PC-3 (cell line): ENCODE measurements around the gene FGGY. TPM values are rescaled to one million over a fixed set of nuclear protein-coding genes. Genes with fewer than 3 reads are reported as not detected.

Source experiments
- ATAC-seq: fragments of 200-7000 bp; cut with Tn5 transposase; 2 replicates; pipeline ENCODE4 v1.9.1; 2020; ENCODE audit warnings: mild to moderate bottlenecking, moderate library complexity
- BruUV-seq: library from RNA; stranded (reverse); fragments of 400-500 nt; replicated peaks from 2 replicates; lab custom pipeline; 2021; lab: Mats Ljungman, UMichigan
- CTCF ChIA-PET: fragments of 300-600 bp; sonication (Branson Sonifier 250); formaldehyde crosslinking; loops from one replicate; lab custom pipeline; 2022; ENCODE audit warnings: antibody characterized with exemption; lab: Charles Lee
- POLR2A ChIA-PET: fragments of 300-600 bp; sonication (Branson Sonifier 250); formaldehyde crosslinking; loops from one replicate; lab custom pipeline; 2022; ENCODE audit warnings: antibody characterized with exemption; ENCODE audit not compliant: unreplicated experiment; lab: Charles Lee
- DNase-seq: peaks from one replicate; pipeline ENCODE4 v3.0.0-alpha.2; 2015
- H2AFZ ChIP-seq: fragments of 300-600 bp; sonication (generic); 2 replicates; pipeline ENCODE4 v1.6.0; 2016; ENCODE audit warnings: antibody characterized with exemption, low read length
- H3F3A ChIP-seq: fragments of 300-600 bp; sonication (generic); one replicate; pipeline ENCODE4 v1.6.0; 2017; ENCODE audit warnings: antibody characterized with exemption, low read length, control low read depth, mild to moderate bottlenecking; ENCODE audit not compliant: unreplicated experiment
- H3K27ac ChIP-seq: fragments of 300-600 bp; sonication (generic); 2 replicates; pipeline ENCODE4 v1.5.1; 2016; ENCODE audit warnings: mild to moderate bottlenecking, low read length
- H3K27me3 ChIP-seq: fragments of 300-600 bp; sonication (generic); 2 replicates; pipeline ENCODE4 v1.6.1; 2016; ENCODE audit warnings: low read length, mixed read lengths
- H3K36me3 ChIP-seq: fragments of 300-600 bp; sonication (generic); 2 replicates; pipeline ENCODE4 v1.6.1; 2016; ENCODE audit warnings: low read depth, mixed run types, low read length, mixed read lengths
- H3K4me1 ChIP-seq: fragments of 300-600 bp; sonication (generic); 2 replicates; pipeline ENCODE4 v1.5.1; 2016; ENCODE audit warnings: low read length; ENCODE audit not compliant: insufficient read depth
- H3K4me2 ChIP-seq: fragments of 300-600 bp; sonication (generic); 2 replicates; pipeline ENCODE4 v1.6.0; 2016; ENCODE audit warnings: low read length
- H3K4me3 ChIP-seq: fragments of 300-600 bp; sonication (generic); 2 replicates; pipeline ENCODE4 v1.5.1; 2016; ENCODE audit warnings: mild to moderate bottlenecking, low read length, mixed read lengths
- H3K79me2 ChIP-seq: fragments of 300-600 bp; sonication (generic); 2 replicates; pipeline ENCODE4 v1.6.1; 2017; ENCODE audit warnings: low read length, mixed read lengths
- H3K9ac ChIP-seq: fragments of 300-600 bp; sonication (generic); 2 replicates; pipeline ENCODE4 v1.6.0; 2016; ENCODE audit warnings: mild to moderate bottlenecking, low read length
- H3K9me2 ChIP-seq: fragments of 300-600 bp; sonication (generic); replicated peaks from 2 replicates; pipeline ENCODE4 v1.6.1; 2016; ENCODE audit warnings: mixed run types, low read length, mixed read lengths
- H3K9me3 ChIP-seq: fragments of 300-600 bp; sonication (generic); 2 replicates; pipeline ENCODE4 v1.6.1; 2016; ENCODE audit warnings: low read length, mixed read lengths
- H4K20me1 ChIP-seq: fragments of 300-600 bp; sonication (generic); 2 replicates; pipeline ENCODE4 v1.6.1; 2016; ENCODE audit warnings: low read length, mixed read lengths
- EZH2 ChIP-seq: fragments of 300-600 bp; sonication (generic); IDR thresholded peaks from one replicate; pipeline ENCODE4 v1.6.1; 2017; ENCODE audit warnings: antibody characterized with exemption, mild to moderate bottlenecking, low read length; ENCODE audit not compliant: unreplicated experiment
- EZH2phosphoT487 ChIP-seq: fragments of 300-600 bp; sonication (generic); IDR thresholded peaks from 2 replicates; pipeline ENCODE4 v1.6.1; 2018; ENCODE audit warnings: mild to moderate bottlenecking, antibody characterized with exemption, low read length, borderline replicate concordance
- intact Hi-C: fragments of 100-400 bp; cut with micrococcal nuclease; formaldehyde crosslinking; loops from 2 replicates; pipeline ENCODE4 v1.9.0; 2023
- total RNA-seq: library from RNA; depleted of rRNA; stranded (reverse); fragments of >200 nt; gene quantifications from 2 replicates; pipeline ENCODE4 v1.2.3, GENCODE V29; 2014
- TF ChIP-seq, protein P1 (sequence below): fragments of 300-600 bp; sonication (generic); conservative IDR thresholded peaks from 2 replicates; pipeline ENCODE4 v1.5.1; 2017; ENCODE audit warnings: antibody characterized with exemption, low read depth, mild to moderate bottlenecking, low read length

Gene FGGY
- total RNA-seq, 1 experiment from 2014 or later = 7.4 TPM

DNA sequence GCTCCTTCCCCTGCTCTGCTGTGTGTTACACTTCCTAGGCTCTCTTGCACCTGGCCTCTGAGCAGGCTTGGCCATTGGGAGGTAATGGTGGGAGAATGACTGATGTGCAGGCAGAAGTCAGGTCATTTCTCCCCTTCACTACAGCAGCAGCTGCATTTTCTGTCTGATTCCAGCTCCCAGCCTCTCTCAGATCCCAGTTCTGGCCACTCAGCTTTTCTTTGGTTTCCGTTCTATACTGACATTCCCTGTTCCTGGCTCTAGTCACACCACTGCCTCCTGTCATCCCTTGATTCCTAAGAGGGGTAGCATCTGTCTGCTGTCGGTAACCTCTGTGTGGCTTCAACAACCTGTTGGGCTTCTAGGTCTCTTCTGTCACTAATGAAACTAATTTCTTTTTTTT is 390.2 kb downstream of the FGGY start:
- BruUV-seq = no TSS peak
- ChIA-PET CTCF (no interaction called here), POLR2A (no interaction called here)
- no peaks in the 10 kb centered on the region for H3F3A ChIP-seq
- DNase-seq (no peak), ATAC-seq (no peak)
- H3K4me3 ChIP-seq = no peak overlapping the region
- H3K9me2 ChIP-seq = no peaks in the 10 kb centered on the region
- no peak overlapping the region for H3K27ac ChIP-seq
- H3K4me2 ChIP-seq = no peak overlapping the region
- H2AFZ ChIP-seq = no peak overlapping the region
- H3K4me1 ChIP-seq = 0 out of 2 replicates have a peak, but pooled peaks cover 5% of the 10 kb centered on the region
- H3K79me2 ChIP-seq = no peaks in the 10 kb centered on the region
- H3K36me3 ChIP-seq = no peaks in the 10 kb centered on the region
- no peaks in the 10 kb centered on the region for H4K20me1 ChIP-seq
- H3K9me3 ChIP-seq = no peaks in the 10 kb centered on the region
- H3K27me3 ChIP-seq = no peaks in the 10 kb centered on the region
- no peak for TF ChIP-seq EZH2phosphoT487
- no peak for TF ChIP-seq EZH2
- TF ChIP-seq, protein P1, sequence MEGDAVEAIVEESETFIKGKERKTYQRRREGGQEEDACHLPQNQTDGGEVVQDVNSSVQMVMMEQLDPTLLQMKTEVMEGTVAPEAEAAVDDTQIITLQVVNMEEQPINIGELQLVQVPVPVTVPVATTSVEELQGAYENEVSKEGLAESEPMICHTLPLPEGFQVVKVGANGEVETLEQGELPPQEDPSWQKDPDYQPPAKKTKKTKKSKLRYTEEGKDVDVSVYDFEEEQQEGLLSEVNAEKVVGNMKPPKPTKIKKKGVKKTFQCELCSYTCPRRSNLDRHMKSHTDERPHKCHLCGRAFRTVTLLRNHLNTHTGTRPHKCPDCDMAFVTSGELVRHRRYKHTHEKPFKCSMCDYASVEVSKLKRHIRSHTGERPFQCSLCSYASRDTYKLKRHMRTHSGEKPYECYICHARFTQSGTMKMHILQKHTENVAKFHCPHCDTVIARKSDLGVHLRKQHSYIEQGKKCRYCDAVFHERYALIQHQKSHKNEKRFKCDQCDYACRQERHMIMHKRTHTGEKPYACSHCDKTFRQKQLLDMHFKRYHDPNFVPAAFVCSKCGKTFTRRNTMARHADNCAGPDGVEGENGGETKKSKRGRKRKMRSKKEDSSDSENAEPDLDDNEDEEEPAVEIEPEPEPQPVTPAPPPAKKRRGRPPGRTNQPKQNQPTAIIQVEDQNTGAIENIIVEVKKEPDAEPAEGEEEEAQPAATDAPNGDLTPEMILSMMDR = no peak
- H3K9ac ChIP-seq = no peak overlapping the region
- intact Hi-C loops = no loop called here

DNA sequence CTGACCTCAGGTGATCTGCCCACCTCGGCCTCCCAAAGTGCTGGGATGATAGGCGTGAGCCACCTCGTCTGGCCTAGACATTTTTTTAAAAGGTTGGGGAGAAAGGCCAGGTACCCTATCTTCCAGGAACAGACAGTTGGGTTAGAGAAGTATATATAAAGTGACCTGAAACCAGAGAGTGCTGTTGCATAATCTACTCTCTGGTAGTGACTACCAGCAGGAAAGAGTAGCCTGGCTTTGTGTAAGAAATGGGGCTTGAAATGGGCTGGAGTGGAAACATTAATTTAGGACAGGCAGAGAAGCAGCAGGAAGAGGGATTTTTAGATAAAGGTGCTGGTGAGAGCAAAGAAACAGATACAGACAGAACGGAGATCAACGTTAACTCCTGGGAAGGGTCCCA is 392.1 kb downstream of the FGGY start:
- no peaks in the 10 kb centered on the region for H4K20me1 ChIP-seq
- DNase-seq (no peak), ATAC-seq (no peak)
- H3K4me3 ChIP-seq = no peak overlapping the region
- 0 out of 2 replicates have a peak, but pooled peaks cover 5% of the 10 kb centered on the region for H3K4me1 ChIP-seq
- no peak overlapping the region for H3K4me2 ChIP-seq
- no peaks in the 10 kb centered on the region for H3K9me3 ChIP-seq
- H2AFZ ChIP-seq = no peak overlapping the region
- CTCF ChIA-PET = no interaction called here
- no peaks in the 10 kb centered on the region for H3F3A ChIP-seq
- POLR2A ChIA-PET = no interaction called here
- TF ChIP-seq, protein P1 = no peak
- TF ChIP-seq EZH2 = no peak
- TF ChIP-seq EZH2phosphoT487 = no peak
- no peak overlapping the region for H3K9ac ChIP-seq
- no peaks in the 10 kb centered on the region for H3K79me2 ChIP-seq
- no peaks in the 10 kb centered on the region for H3K9me2 ChIP-seq
- H3K27me3 ChIP-seq = no peaks in the 10 kb centered on the region
- no peak overlapping the region for H3K27ac ChIP-seq
- no peaks in the 10 kb centered on the region for H3K36me3 ChIP-seq
- no TSS peak for BruUV-seq
- intact Hi-C loops = no loop called here

DNA sequence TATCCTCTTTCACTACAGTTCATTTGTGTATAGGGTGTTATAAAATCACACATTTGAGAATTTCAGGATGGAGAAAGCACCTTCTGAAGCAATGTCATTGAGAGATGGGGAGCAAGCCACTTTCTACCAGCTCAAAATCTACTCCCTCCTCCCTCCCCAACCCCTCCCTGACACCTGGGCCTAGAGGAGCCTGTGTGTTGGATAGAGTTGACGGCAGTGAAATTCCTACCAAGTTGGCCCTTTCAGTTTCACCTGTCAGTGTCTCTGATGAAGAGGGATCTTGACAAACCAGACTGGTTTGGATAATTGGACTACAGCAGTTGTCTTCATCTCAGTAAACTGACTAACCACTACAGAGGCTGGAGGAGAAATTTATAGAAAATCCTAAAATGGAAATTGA is 392.8 kb downstream of the FGGY start:
- CTCF ChIA-PET = no interaction called here
- intact Hi-C loops = loop anchor here (10.0 kb wide), 2 partner anchors 355 to 545 kb away; no protein-coding TSS in a partner anchor

More for the DNA sequence above, 392.8 kb downstream of the FGGY start:
- DNase-seq (no peak), ATAC-seq (no peak)
- Histone ChIP-seq H3K36me3 (no peaks in the 10 kb centered on the region), H3K4me2 (no peak overlapping the region), H3K27ac (no peak overlapping the region), H3K9ac (no peak overlapping the region), H3K9me3 (no peaks in the 10 kb centered on the region), H3K27me3 (no peaks in the 10 kb centered on the region), H3F3A (no peaks in the 10 kb centered on the region), H3K4me3 (no peak overlapping the region), H4K20me1 (no peaks in the 10 kb centered on the region), H3K9me2 (no peaks in the 10 kb centered on the region), H2AFZ (no peak overlapping the region), H3K4me1 (0 out of 2 replicates have a peak, but pooled peaks cover 5% of the 10 kb centered on the region), H3K79me2 (no peaks in the 10 kb centered on the region)
- BruUV-seq = no TSS peak
- TF ChIP-seq EZH2phosphoT487 = no peak
- TF ChIP-seq EZH2 = no peak
- TF ChIP-seq, protein P1 = no peak
- POLR2A ChIA-PET = no interaction called here
